Activated CD8-positive, alpha-beta memory T cell treated with anti-CD3 and anti-CD28 coated beads for 1 hour (primary cell): ENCODE results near the gene ZBTB12.

Experiments
- DNase-seq, 2 donors: peaks; one replicate each; pipeline ENCODE4 v3.0.0-alpha.2; 2020; ENCODE audit warnings: low read depth in 1 of 2; ENCODE audit errors: extremely low read depth in 1 of 2

ZBTB12 gene

DNA sequence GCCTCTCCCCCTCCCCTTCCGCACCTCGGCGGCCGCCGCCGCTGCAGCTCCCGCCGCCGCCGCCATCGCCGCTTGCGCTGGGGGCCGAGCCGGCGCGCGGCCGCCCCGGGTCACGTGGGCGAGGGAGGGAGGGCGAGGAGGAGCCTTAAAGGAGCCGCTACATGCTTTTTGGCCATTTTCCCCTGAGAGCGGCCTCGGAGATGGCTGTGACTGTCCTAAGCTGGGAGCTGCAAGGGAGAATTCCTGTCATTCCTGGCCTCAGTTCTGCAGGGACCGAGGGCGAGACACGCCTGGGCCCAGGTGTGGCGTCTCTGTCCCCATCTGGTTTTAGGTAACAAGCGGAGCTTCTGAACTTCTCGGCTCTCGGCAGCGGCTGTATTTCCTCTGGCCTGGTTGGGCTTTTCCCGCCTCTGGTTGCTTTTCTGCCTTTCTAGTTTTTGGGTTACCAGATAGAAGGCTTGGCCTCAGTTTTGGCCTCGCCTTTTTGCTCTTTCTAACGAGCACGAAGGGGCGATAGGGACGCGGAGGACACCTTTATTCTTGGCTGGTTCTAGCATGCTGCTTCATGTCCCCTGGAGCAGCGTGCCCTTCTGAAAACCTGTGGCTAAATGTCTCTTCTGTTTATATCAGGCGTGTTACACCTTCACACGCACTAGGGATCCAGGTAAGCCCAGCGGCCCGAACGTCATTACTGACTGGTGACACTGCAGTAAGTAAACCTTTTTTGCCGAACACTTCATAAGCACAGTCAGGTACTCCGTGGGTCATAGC, 4.1 kb downstream of the ZBTB12 start, which contains the start of gene EHMT2:
EHMT2 (minus strand) TSS at position 87 of the 771 bp plus-strand sequence; CDS start at position 66, 21 bp downstream.
- DNase-seq: peak; percentile 28 to 75

DNA sequence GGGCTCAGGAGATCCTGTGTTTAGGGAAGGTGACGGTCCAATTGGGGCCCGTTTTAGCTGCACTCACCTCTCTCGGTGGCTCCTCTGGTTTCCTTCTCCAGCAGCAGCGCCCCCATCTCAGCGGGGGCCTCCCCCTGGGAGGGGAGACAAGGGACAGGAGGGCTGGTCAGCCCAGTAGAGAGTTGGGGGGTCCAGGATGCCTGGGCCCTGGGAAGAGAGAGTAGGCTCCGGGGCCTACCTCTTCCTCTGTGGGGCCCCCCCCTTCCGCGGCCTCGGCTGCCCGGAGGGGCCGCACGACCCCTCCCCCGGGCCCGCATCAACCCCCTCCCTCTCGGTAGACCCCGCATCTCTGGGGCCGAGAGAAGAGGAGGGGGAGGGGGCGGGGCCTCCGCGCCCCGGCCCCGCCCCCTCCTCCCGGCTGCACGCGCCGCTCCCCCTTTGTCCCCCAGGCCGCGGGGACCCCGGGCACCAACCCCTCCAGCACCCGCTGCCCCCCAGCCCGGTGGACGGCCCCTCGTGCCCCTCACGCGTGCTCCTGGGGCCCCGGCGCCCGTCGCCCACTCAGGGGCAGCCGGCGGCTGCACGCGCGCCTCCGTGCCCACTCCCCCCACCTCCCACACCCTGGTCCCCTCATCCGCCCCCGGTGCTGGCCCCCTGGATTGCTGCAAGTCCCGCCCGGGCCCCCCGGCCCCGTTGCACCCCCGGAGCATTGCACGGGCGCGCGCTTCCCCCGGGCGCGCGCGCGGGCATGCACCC, 4.9 kb downstream of the ZBTB12 start:
- DNase-seq: no peak

- no peak for DNase-seq
Observed at GRCh38 chr6:31896493-31896855, 5.4 kb downstream of the ZBTB12 start.

DNA sequence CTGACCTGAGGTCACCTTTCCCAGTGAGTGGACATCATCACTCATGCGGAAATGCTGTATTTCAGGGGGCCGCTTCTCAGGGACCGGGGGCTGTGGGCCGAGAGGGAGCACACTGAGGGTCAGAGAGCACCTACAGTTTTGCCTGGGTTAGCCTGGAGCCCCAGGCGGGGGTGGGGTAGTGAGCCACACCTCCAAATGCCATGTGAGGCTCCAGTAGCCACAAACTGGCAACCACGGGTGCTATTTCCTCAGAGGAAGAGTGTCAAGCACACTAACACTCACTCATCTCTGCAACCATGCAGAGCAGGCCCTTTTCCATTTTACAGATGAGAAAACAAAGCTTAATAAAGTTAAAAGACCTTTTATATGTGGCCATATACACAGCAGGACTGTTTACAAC, 9.1 kb downstream of the ZBTB12 start:
- DNase-seq: no peak

GRCh38 chr6:31889331-31889972, 12.4 kb downstream of the ZBTB12 start:
- DNase-seq: no peak

GRCh38 chr6:31888276-31889258, 13.3 kb downstream of the ZBTB12 start:
- peak in 1 of 2 donors; percentile 49 for DNase-seq

- DNase-seq: no peak
Observed at GRCh38 chr6:31887173-31888007, 14.5 kb downstream of the ZBTB12 start.

DNA sequence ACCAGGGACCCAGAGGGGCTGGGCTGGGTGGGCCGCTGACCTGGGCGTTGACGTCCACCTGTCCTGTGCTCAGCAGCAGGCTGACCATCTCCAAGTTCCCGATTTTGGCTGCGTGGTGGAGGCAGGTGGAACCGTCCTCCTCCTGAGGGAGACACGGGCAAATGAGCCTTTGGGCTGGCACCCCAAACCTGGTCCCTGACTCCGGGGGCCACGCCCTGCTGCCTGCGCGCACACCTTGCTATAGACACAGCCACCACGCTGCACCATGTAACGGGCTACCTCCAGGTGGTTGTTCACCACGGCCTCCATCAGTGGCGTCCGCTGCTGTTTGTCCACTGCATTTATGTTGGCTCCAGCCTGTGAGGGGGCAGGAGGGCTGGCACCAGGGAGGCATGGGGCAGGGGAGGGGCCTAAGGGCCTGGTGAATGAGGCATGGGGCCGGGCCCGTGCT, 15.3 kb downstream of the ZBTB12 start:
- DNase-seq: no peak

- DNase-seq: no peak
Observed at GRCh38 chr6:31884528-31885035, 17.3 kb downstream of the ZBTB12 start.

DNA sequence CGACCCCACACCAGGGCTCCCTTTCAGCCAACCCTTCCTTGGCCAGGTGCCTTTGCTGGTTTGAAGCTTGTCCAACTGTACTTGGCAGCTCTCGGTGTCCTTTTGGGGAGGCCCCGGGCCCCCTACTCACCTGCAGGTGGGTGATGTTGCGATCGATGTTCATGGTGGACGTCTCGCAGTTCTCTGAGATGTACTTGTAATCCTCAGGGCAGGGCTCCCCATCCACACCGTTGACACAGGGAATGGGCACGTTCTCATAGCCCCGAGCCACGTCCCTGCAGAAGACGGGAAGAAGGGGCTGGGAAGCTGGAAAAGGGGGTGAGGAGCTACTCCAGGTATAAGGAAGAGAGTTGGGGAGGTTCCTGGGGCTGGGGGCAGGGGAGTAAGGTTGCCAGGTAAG, 18.2 kb downstream of the ZBTB12 start:
- no peak for DNase-seq

GRCh38 chr6:31882344-31882743, 19.5 kb downstream of the ZBTB12 start:
- DNase-seq: no peak

- DNase-seq: no peak
Observed at GRCh38 chr6:31881136-31881859, 20.6 kb downstream of the ZBTB12 start.

GRCh38 chr6:31880616-31881015, 21.3 kb downstream of the ZBTB12 start:
- DNase-seq: no peak

- no peak for DNase-seq
Observed at GRCh38 chr6:31879901-31880300, 22.0 kb downstream of the ZBTB12 start.

DNA sequence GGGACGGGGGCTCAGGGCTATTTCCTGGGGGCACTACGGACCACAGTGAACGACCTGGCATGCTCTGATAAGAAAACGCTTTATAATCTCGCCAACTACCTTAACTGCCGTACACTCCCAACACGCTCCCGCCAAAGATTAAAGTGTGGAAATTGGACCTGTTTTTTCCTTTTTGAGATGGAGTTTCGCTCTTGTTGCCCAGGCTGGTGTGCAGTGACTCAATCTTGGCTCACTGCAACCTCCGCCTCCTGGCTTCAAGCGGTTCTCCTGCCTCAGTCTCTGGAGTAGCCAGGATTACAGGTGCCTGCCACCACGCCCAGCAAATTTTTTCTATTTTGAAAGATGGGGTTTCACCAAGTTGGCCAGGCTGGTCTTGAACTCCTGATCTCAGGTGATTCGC, 22.7 kb downstream of the ZBTB12 start:
- no peak for DNase-seq

GRCh38 chr6:31878726-31879125, 23.2 kb downstream of the ZBTB12 start, which contains the start of gene SLC44A4:
SLC44A4 (minus strand) TSS chr6:31878997; CDS start chr6:31878980, 17 bp downstream.
- DNase-seq: no peak

DNA sequence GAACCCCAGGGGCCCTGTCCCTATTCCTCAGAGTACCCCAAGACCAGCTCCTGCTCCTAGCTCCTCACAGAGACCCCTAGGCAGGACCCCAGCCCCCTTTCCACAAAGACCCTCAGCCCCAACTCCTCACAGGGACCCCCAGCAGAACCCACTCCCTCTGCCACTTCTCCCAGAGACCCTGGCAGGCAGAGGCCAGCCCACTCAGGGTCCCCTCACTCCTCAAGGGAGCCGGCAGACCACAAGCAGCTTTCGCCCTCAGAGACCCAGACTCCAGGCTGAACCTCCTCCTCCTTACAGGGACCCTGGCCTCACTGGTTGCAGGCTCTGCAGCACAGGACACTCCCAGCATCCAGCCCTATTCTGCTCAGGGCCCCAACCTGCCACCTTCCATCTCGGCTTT, 23.7 kb downstream of the ZBTB12 start:
- no peak for DNase-seq

DNA sequence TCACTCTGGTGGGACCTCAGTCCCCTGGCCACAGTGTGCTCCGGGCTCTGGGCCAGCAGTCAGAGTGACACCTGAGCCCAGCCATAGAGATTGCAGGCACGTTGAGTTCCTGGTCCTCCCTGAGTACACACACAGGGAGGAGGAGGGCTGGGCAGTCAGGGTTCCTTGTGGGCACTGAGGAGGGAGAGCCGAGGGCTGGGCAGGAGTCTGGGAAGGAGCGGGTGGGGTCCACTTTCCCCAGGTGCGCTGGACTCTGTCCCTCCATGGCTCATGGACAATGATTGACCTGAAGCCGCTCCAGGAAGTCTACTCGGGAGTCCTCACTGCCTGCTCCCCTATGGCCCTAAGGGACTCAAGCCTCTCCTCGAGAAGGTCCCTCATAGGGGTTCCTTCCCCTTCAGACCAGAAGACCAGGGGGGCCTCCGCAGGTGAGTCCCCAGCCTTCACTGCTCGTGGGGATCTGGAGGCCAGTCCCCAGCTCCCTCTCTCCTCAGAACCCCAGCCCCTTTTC, 24.2 kb downstream of the ZBTB12 start:
- DNase-seq: no peak
